ENCODE results near the gene ITPR1. TPM values are rescaled to one million over a fixed set of nuclear protein-coding genes. Genes with fewer than 3 reads are reported as not detected.

ITPR1 gene
- total RNA-seq, 2 donors from 2014 or later = 5.9 TPM

- Mint-ChIP-seq H3K27me3 (ENCODE audit: insufficient read depth) (peaks cover 31% of the 10 kb centered on the region), H3K4me3 (no peak overlapping the region), H3K4me1 (peaks cover 8% of the 10 kb centered on the region), H3K9me3 (no peaks in the 10 kb centered on the region), H3K36me3 (ENCODE audit: low read depth) (no peaks in the 10 kb centered on the region), H3K27ac (no peak overlapping the region)
- H3K4me1 ChIP-seq (ENCODE audit: control insufficient read depth, insufficient read depth, low read length) = peaks cover 3% of the 10 kb centered on the region
- 90 to 94% methylated on average over 5 of the region's 5 CpGs for whole genome bisulfite sequencing, 2 experiments (ENCODE audit: insufficient coverage in 1 of 2, insufficient read length in 1 of 2)
- TF ChIP-seq CTCF (conservative IDR thresholded peaks at IDR 0.05) = no peak
- no peak for DNase-seq
- H3K9ac ChIP-seq (ENCODE audit: extremely low read depth, low read length, poor library complexity, severe bottlenecking) = no peak overlapping the region
- H3K36me3 ChIP-seq (ENCODE audit: control insufficient read depth, insufficient read depth, low read length) = no peaks in the 10 kb centered on the region
- H3K9me3 ChIP-seq (ENCODE audit: control insufficient read depth, low read length) = no peaks in the 10 kb centered on the region
- H3K27ac ChIP-seq (ENCODE audit: low read depth, low read length) = no peak overlapping the region
- peaks cover 44% of the 10 kb centered on the region for H3K27me3 ChIP-seq (ENCODE audit: control insufficient read depth, insufficient read depth, low read length, poor library complexity, severe bottlenecking)
- no peak overlapping the region for H3K4me3 ChIP-seq (ENCODE audit: low read length)
Observed at GRCh38 chr3:4833471-4833870, 340.3 kb downstream of the ITPR1 start.

GRCh38 chr3:4834403-4834866 is 341.3 kb downstream of the ITPR1 start:
- no peak overlapping the region for H3K9ac ChIP-seq (ENCODE audit: extremely low read depth, low read length, poor library complexity, severe bottlenecking)
- no peak overlapping the region for H3K27ac Mint-ChIP-seq
- DNase-seq = no peak
- no peaks in the 10 kb centered on the region for H3K36me3 Mint-ChIP-seq (ENCODE audit: low read depth)
- H3K27ac ChIP-seq (ENCODE audit: low read depth, low read length) = no peak overlapping the region
- H3K4me3 ChIP-seq (ENCODE audit: low read length) = no peak overlapping the region
- peaks cover 3% of the 10 kb centered on the region for H3K4me1 ChIP-seq (ENCODE audit: control insufficient read depth, insufficient read depth, low read length)
- H3K27me3 Mint-ChIP-seq (ENCODE audit: insufficient read depth) = peaks cover 25% of the 10 kb centered on the region
- H3K4me1 Mint-ChIP-seq = peaks cover 11% of the 10 kb centered on the region
- no peaks in the 10 kb centered on the region for H3K9me3 ChIP-seq (ENCODE audit: control insufficient read depth, low read length)
- H3K4me3 Mint-ChIP-seq = no peak overlapping the region
- 89 to 91% methylated on average over 7 to 8 of the region's 8 CpGs for WGBS, 2 experiments (ENCODE audit: insufficient coverage in 1 of 2, insufficient read length in 1 of 2)
- peaks cover 38% of the 10 kb centered on the region for H3K27me3 ChIP-seq (ENCODE audit: control insufficient read depth, insufficient read depth, low read length, poor library complexity, severe bottlenecking)
- no peaks in the 10 kb centered on the region for H3K36me3 ChIP-seq (ENCODE audit: control insufficient read depth, insufficient read depth, low read length)
- no peaks in the 10 kb centered on the region for H3K9me3 Mint-ChIP-seq
- TF ChIP-seq CTCF (conservative IDR thresholded peaks at IDR 0.05) = no peak

- 84 to 100% methylated on average over 1 to 3 of the region's 3 CpGs for WGBS, 2 experiments (ENCODE audit: insufficient coverage in 1 of 2, insufficient read length in 1 of 2)
- Histone ChIP-seq H3K36me3 (ENCODE audit: control insufficient read depth, insufficient read depth, low read length) (no peaks in the 10 kb centered on the region), H3K4me3 (ENCODE audit: low read length) (no peak overlapping the region), H3K27me3 (ENCODE audit: control insufficient read depth, insufficient read depth, low read length, poor library complexity, severe bottlenecking) (peaks cover 34% of the 10 kb centered on the region), H3K27ac (ENCODE audit: low read depth, low read length) (no peak overlapping the region), H3K9ac (ENCODE audit: extremely low read depth, low read length, poor library complexity, severe bottlenecking) (no peak overlapping the region), H3K9me3 (ENCODE audit: control insufficient read depth, low read length) (no peaks in the 10 kb centered on the region), H3K4me1 (ENCODE audit: control insufficient read depth, insufficient read depth, low read length) (peaks cover 3% of the 10 kb centered on the region)
- no peak overlapping the region for H3K4me3 Mint-ChIP-seq
- peaks cover 21% of the 10 kb centered on the region for H3K27me3 Mint-ChIP-seq (ENCODE audit: insufficient read depth)
- no peak overlapping the region for H3K27ac Mint-ChIP-seq
- no peak for DNase-seq
- peaks cover 11% of the 10 kb centered on the region for H3K4me1 Mint-ChIP-seq
- no peak for TF ChIP-seq CTCF (conservative IDR thresholded peaks at IDR 0.05)
- no peaks in the 10 kb centered on the region for H3K36me3 Mint-ChIP-seq (ENCODE audit: low read depth)
- no peaks in the 10 kb centered on the region for H3K9me3 Mint-ChIP-seq
Observed at GRCh38 chr3:4835616-4836043, 342.5 kb downstream of the ITPR1 start.
